Measurements from ENCODE around the gene SMYD3. TPM values are rescaled to one million over a fixed set of nuclear protein-coding genes. Genes with fewer than 3 reads are reported as not detected.

SMYD3 gene
- total and polyA plus RNA-seq, 2 experiments from 2014 or later: 30.8 to 68.5 TPM

DNA sequence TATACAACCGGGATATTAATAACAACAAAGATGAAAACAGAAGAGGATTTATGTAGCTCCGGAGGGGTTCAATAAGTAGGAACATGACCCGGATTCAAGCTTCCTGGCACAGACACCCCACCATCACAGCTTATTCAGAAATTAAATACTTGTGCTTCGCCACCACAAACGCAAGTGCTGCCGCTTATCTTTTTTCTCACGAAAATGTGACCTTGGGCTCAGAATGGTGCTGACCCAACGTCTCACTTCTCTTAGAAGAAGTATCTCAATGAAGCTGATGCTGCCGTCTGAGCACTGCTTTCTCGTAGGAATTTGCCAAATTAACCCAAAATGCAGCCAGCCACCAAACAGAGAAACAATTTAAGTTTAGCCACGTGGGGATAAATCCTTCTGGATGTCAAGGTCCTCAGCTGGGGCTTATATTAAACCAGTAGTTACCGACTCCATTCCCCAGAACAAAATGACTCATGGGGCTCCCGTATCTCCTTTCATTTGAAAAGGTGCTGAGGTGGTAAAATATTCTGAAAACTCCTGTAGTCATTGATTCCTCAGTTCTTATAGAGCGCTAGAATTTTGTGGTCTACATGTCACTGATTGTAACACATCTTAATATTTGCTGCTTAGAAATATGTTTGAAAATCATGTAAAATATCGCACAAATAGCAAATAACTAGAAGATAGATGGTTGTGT, 466.7 kb downstream of the SMYD3 start:
- H3K27ac ChIP-seq: no peak overlapping the region
- no peaks in the 10 kb centered on the region for H3K4me1 ChIP-seq (ENCODE audit: insufficient read depth)
- H3K36me3 ChIP-seq (replicated peaks; ENCODE audit: insufficient read depth, low read depth): no peaks in the 10 kb centered on the region
- no peaks in the 10 kb centered on the region for H3K9me3 ChIP-seq (ENCODE audit: low read depth)
- no peak for DNase-seq (ENCODE audit: low spot score)
- no peak for TF ChIP-seq EZH2phosphoT487 (IDR thresholded peaks at IDR 0.05; ENCODE audit: low read depth, severe bottlenecking, unreplicated experiment)
- no peak for TF ChIP-seq EZH2 (IDR thresholded peaks at IDR 0.05; ENCODE audit: borderline replicate concordance)
- no peaks in the 10 kb centered on the region for H4K20me1 ChIP-seq (ENCODE audit: insufficient read depth, poor library complexity, severe bottlenecking)
- H3K27me3 ChIP-seq: no peaks in the 10 kb centered on the region
- no peaks in the 10 kb centered on the region for H3K9me2 ChIP-seq (replicated peaks; ENCODE audit: insufficient read depth)
- H3K4me2 ChIP-seq: no peak overlapping the region
- no peaks in the 10 kb centered on the region for H3K79me2 ChIP-seq
- H2AFZ ChIP-seq: no peak overlapping the region
- 93% methylated on average over 15 of the region's 15 CpGs for WGBS (ENCODE audit: low lambda C conversion rate, missing lambda C conversion rate)
- no peak overlapping the region for H3K4me3 ChIP-seq

DNA sequence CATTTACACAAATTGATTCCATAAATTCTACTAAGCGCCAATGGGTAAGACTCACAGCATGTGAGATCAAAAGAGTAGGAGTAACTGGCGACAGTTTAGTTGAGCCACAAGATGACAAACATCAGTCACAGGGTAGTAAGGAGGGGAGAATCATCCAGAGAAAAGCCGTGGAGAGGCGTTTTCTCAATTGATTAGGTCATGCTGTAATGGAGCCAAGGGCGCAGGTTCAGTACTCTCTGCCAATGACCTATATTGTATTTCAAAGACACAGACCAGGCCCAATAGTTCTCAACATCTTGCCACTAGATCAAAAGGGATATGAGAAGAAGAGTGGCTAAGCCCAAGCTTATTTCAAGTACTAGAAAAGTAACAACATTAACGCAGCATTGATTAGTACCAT, 467.5 kb downstream of the SMYD3 start:
- no peak for DNase-seq (ENCODE audit: low spot score)
- Histone ChIP-seq H3K27me3 (no peaks in the 10 kb centered on the region), H3K4me1 (ENCODE audit: insufficient read depth) (no peaks in the 10 kb centered on the region), H3K9me3 (ENCODE audit: low read depth) (no peaks in the 10 kb centered on the region), H4K20me1 (ENCODE audit: insufficient read depth, poor library complexity, severe bottlenecking) (no peaks in the 10 kb centered on the region), H3K9me2 (replicated peaks; ENCODE audit: insufficient read depth) (no peaks in the 10 kb centered on the region), H3K36me3 (replicated peaks; ENCODE audit: insufficient read depth, low read depth) (no peaks in the 10 kb centered on the region), H3K4me2 (no peak overlapping the region), H3K27ac (no peak overlapping the region), H3K79me2 (no peaks in the 10 kb centered on the region), H3K4me3 (no peak overlapping the region), H2AFZ (no peak overlapping the region)
- TF ChIP-seq EZH2 (IDR thresholded peaks at IDR 0.05; ENCODE audit: borderline replicate concordance) (no peak), EZH2phosphoT487 (IDR thresholded peaks at IDR 0.05; ENCODE audit: low read depth, severe bottlenecking, unreplicated experiment) (no peak)
- TF ChIP-seq, protein P1, sequence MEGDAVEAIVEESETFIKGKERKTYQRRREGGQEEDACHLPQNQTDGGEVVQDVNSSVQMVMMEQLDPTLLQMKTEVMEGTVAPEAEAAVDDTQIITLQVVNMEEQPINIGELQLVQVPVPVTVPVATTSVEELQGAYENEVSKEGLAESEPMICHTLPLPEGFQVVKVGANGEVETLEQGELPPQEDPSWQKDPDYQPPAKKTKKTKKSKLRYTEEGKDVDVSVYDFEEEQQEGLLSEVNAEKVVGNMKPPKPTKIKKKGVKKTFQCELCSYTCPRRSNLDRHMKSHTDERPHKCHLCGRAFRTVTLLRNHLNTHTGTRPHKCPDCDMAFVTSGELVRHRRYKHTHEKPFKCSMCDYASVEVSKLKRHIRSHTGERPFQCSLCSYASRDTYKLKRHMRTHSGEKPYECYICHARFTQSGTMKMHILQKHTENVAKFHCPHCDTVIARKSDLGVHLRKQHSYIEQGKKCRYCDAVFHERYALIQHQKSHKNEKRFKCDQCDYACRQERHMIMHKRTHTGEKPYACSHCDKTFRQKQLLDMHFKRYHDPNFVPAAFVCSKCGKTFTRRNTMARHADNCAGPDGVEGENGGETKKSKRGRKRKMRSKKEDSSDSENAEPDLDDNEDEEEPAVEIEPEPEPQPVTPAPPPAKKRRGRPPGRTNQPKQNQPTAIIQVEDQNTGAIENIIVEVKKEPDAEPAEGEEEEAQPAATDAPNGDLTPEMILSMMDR (IDR thresholded peaks at IDR 0.05; ENCODE audit: poor library complexity): no peak
- WGBS (ENCODE audit: low lambda C conversion rate, missing lambda C conversion rate): 87% methylated on average over 6 of the region's 6 CpGs

DNA sequence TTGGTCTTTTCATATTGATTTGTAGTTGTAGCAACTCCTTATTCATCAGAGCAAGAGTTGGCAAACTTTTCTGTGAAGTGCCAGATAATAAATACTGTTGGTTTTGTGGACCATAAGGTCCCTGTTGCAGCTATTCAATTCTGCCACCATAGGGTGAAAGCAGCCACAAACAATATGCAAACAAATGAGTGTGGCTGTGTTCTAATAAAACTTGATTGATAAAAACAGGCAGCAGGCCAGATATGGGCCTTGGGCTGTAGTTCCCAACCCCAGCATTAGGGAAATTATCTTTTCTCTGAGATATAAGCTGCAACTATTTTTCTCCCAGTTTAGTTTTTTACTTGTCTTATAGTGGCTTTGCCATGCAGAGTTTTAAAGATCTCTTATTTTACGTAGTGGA, 469.2 kb downstream of the SMYD3 start:
- Histone ChIP-seq H3K27ac (no peak overlapping the region), H3K9me2 (replicated peaks; ENCODE audit: insufficient read depth) (no peaks in the 10 kb centered on the region), H3K9me3 (ENCODE audit: low read depth) (no peaks in the 10 kb centered on the region), H3K27me3 (no peaks in the 10 kb centered on the region), H2AFZ (no peak overlapping the region), H3K4me2 (no peak overlapping the region), H3K4me3 (no peak overlapping the region), H3K4me1 (ENCODE audit: insufficient read depth) (no peaks in the 10 kb centered on the region), H3K79me2 (no peaks in the 10 kb centered on the region), H4K20me1 (ENCODE audit: insufficient read depth, poor library complexity, severe bottlenecking) (no peaks in the 10 kb centered on the region), H3K36me3 (replicated peaks; ENCODE audit: insufficient read depth, low read depth) (no peaks in the 10 kb centered on the region)
- no peak for DNase-seq (ENCODE audit: low spot score)
- WGBS (ENCODE audit: low lambda C conversion rate, missing lambda C conversion rate): 74% methylated on average over 1 of the region's 1 CpG
- TF ChIP-seq, protein P1 (IDR thresholded peaks at IDR 0.05; ENCODE audit: poor library complexity): no peak
- TF ChIP-seq EZH2 (IDR thresholded peaks at IDR 0.05; ENCODE audit: borderline replicate concordance): no peak
- no peak for TF ChIP-seq EZH2phosphoT487 (IDR thresholded peaks at IDR 0.05; ENCODE audit: low read depth, severe bottlenecking, unreplicated experiment)

DNA sequence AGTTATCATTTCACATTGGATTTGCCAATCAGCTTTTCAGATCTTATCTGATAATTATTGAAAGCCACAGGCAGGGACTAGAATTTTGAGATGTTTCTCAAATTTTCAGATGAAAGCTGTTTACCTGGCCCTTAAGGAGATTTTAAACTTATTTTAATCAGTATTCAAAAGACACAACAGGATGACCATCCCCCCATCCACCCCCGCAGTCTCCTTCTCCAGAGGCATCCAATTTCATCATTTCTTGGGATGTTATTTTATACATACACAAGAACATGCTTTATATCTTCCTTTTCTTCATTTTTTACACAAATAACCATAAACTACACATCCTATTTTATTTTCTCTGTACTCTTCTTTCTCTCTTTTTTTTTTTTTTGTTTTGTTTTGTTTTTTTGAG, 470.9 kb downstream of the SMYD3 start:
- WGBS (ENCODE audit: low lambda C conversion rate, missing lambda C conversion rate): 70% methylated on average over 1 of the region's 1 CpG
- H3K27ac ChIP-seq: no peak overlapping the region

More for the DNA sequence above, 470.9 kb downstream of the SMYD3 start:
- no peaks in the 10 kb centered on the region for H3K79me2 ChIP-seq
- no peaks in the 10 kb centered on the region for H3K27me3 ChIP-seq
- no peak for DNase-seq (ENCODE audit: low spot score)
- H4K20me1 ChIP-seq (ENCODE audit: insufficient read depth, poor library complexity, severe bottlenecking): no peaks in the 10 kb centered on the region
- no peak overlapping the region for H2AFZ ChIP-seq
- H3K9me2 ChIP-seq (replicated peaks; ENCODE audit: insufficient read depth): no peaks in the 10 kb centered on the region
- TF ChIP-seq EZH2phosphoT487 (IDR thresholded peaks at IDR 0.05; ENCODE audit: low read depth, severe bottlenecking, unreplicated experiment): no peak
- TF ChIP-seq, protein P1 (IDR thresholded peaks at IDR 0.05; ENCODE audit: poor library complexity): no peak
- TF ChIP-seq EZH2 (IDR thresholded peaks at IDR 0.05; ENCODE audit: borderline replicate concordance): no peak
- no peak overlapping the region for H3K4me3 ChIP-seq
- peaks cover 6% of the 10 kb centered on the region for H3K4me1 ChIP-seq (ENCODE audit: insufficient read depth)
- no peaks in the 10 kb centered on the region for H3K9me3 ChIP-seq (ENCODE audit: low read depth)
- no peaks in the 10 kb centered on the region for H3K36me3 ChIP-seq (replicated peaks; ENCODE audit: insufficient read depth, low read depth)
- no peak overlapping the region for H3K4me2 ChIP-seq

Data from hepatocyte (in vitro differentiated cells).